Measurements from ENCODE around the gene IGBP1. TPM values are rescaled to one million over a fixed set of nuclear protein-coding genes. Genes with fewer than 3 reads are reported as not detected.
"Not testable (repeated sequence)": the region's sequence is repeated elsewhere in the genome, so short reads cannot be mapped to it uniquely, and the experiment has no call there.

Gene IGBP1
- total RNA-seq, 2 donors from 2014 or later = 45.0 to 46.5 TPM

- TF ChIP-seq CTCF (conservative IDR thresholded peaks at IDR 0.05) = no peak
- Mint-ChIP-seq H3K27me3 (ENCODE audit: insufficient read depth) (no peaks in the 10 kb centered on the region), H3K4me1 (no peaks in the 10 kb centered on the region), H3K4me3 (no peak overlapping the region), H3K36me3 (ENCODE audit: low read depth) (peaks cover 3% of the 10 kb centered on the region), H3K27ac (no peak overlapping the region), H3K9me3 (peaks cover 76% of the 10 kb centered on the region)
- Histone ChIP-seq H3K9me3 (ENCODE audit: control insufficient read depth, low read length) (no peaks in the 10 kb centered on the region), H3K36me3 (ENCODE audit: control insufficient read depth, insufficient read depth, low read length) (no peaks in the 10 kb centered on the region), H3K27ac (ENCODE audit: low read depth, low read length) (no peak overlapping the region), H3K4me3 (ENCODE audit: low read length) (no peak overlapping the region), H3K4me1 (ENCODE audit: control insufficient read depth, insufficient read depth, low read length) (no peaks in the 10 kb centered on the region), H3K9ac (ENCODE audit: extremely low read depth, low read length, poor library complexity, severe bottlenecking) (no peak overlapping the region), H3K27me3 (ENCODE audit: control insufficient read depth, insufficient read depth, low read length, poor library complexity, severe bottlenecking) (no peaks in the 10 kb centered on the region)
- DNase-seq = no peak
These were observed 15.5 kb upstream of the IGBP1 start for GRCh38 chrX:70117738-70118137.

GRCh38 chrX:70123014-70123413 is 10.2 kb upstream of the IGBP1 start:
- DNase-seq; H3K27ac ChIP-seq (ENCODE audit: low read depth, low read length); H3K36me3 ChIP-seq (ENCODE audit: control insufficient read depth, insufficient read depth, low read length); H3K36me3 Mint-ChIP-seq (ENCODE audit: low read depth); H3K4me1 ChIP-seq (ENCODE audit: control insufficient read depth, insufficient read depth, low read length); H3K27me3 Mint-ChIP-seq (ENCODE audit: insufficient read depth); H3K27ac Mint-ChIP-seq; H3K4me3 Mint-ChIP-seq; H3K4me3 ChIP-seq (ENCODE audit: low read length); H3K9ac ChIP-seq (ENCODE audit: extremely low read depth, low read length, poor library complexity, severe bottlenecking); H3K4me1 Mint-ChIP-seq; H3K27me3 ChIP-seq (ENCODE audit: control insufficient read depth, insufficient read depth, low read length, poor library complexity, severe bottlenecking); H3K9me3 ChIP-seq (ENCODE audit: control insufficient read depth, low read length): not testable (repeated sequence)
- H3K9me3 Mint-ChIP-seq = peaks cover 62% of the 10 kb centered on the region
- WGBS, 2 experiments (ENCODE audit: insufficient coverage in 1 of 2, insufficient read length in 1 of 2) = 98 to 100% methylated on average over 2 to 12 of the region's 30 CpGs

GRCh38 chrX:70124678-70125077 is 8.6 kb upstream of the IGBP1 start:
- peaks cover 65% of the 10 kb centered on the region for H3K9me3 Mint-ChIP-seq

More at GRCh38 chrX:70124678-70125077, 8.6 kb upstream of the IGBP1 start:
- Histone ChIP-seq H3K36me3 (ENCODE audit: control insufficient read depth, insufficient read depth, low read length) (no peaks in the 10 kb centered on the region), H3K27me3 (ENCODE audit: control insufficient read depth, insufficient read depth, low read length, poor library complexity, severe bottlenecking) (no peaks in the 10 kb centered on the region), H3K27ac (ENCODE audit: low read depth, low read length) (no peak overlapping the region), H3K9ac (ENCODE audit: extremely low read depth, low read length, poor library complexity, severe bottlenecking) (no peak overlapping the region), H3K9me3 (ENCODE audit: control insufficient read depth, low read length) (peaks cover 9% of the 10 kb centered on the region), H3K4me3 (ENCODE audit: low read length) (no peak overlapping the region), H3K4me1 (ENCODE audit: control insufficient read depth, insufficient read depth, low read length) (peaks cover 9% of the 10 kb centered on the region)
- H3K27me3 Mint-ChIP-seq (ENCODE audit: insufficient read depth) = no peaks in the 10 kb centered on the region
- H3K4me3 Mint-ChIP-seq = no peak overlapping the region
- DNase-seq = no peak
- no peak overlapping the region for H3K27ac Mint-ChIP-seq
- peaks cover 3% of the 10 kb centered on the region for H3K36me3 Mint-ChIP-seq (ENCODE audit: low read depth)
- no peak for TF ChIP-seq CTCF (conservative IDR thresholded peaks at IDR 0.05)
- H3K4me1 Mint-ChIP-seq = peaks cover 16% of the 10 kb centered on the region
- WGBS, 2 experiments (ENCODE audit: insufficient coverage in 1 of 2, insufficient read length in 1 of 2) = 100% methylated on average over 2 of the region's 2 CpGs; no CpG with 5 or more reads in 1 of the 2 experiments
